ENCODE measurements around the gene DIPK1A.

- TF ChIP-seq CTCF (IDR thresholded peaks at IDR 0.05; ENCODE audit: low read length) (no peak), EZH2 (IDR thresholded peaks at IDR 0.05; ENCODE audit: borderline replicate concordance, low read length) (no peak)
Observed at GRCh38 chr1:92804721-92805201, 156.5 kb downstream of the DIPK1A start.
